ENCODE measurements around the gene BCL7A.
"Not testable (repeated sequence)": the region's sequence is repeated elsewhere in the genome, so short reads cannot be mapped to it uniquely, and the experiment has no call there.

The BCL7A gene

DNA sequence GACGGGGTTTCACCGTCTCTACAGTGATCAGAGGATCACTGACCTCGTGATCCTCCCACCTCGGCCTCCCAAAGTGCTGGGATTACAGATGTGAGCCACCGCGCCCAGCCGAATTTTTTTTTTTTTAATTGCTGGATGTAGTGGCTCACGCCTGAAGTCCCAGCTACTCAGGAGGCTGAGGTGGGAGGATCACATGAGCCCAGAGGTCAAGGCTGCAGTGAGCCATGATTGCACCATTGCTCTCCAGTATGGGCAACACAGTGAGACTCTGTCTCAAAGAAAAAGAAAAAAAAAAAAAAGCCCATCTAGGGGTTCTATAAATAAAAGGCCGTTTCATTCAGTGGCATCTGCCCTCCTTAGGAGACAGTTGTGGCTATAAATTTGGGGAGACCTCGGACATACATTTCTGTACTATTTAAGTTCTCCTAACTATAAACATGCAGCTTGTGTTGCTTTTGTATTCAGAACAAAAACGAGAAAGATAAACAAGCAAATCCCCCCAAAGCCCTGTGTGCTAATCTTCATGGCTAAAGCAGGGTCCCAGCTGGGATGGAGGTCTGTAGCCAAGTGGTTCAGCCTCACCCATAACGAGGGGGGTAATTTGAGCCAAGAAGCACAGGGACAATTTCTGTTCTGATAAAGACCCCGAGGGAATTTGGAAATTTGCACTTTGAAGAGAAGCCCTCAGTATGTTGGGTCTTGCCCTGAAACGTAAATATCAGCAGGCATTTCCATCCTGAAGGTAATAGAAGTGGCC lies 35.0 kb upstream of the BCL7A start:
- Histone ChIP-seq H2AFZ (ENCODE audit: low read length) (no peak overlapping the region), H3K79me2 (ENCODE audit: insufficient read depth, low read length) (no peaks in the 10 kb centered on the region), H3K9me3 (ENCODE audit: low read length) (no peaks in the 10 kb centered on the region), H3K4me2 (ENCODE audit: low read length) (no peak overlapping the region), H3K4me1 (ENCODE audit: insufficient read depth, low read length, severe bottlenecking) (peaks cover 41% of the 10 kb centered on the region), H3K4me3 (ENCODE audit: low read depth, low read length, poor library complexity, severe bottlenecking) (no peak overlapping the region), H3K36me3 (ENCODE audit: insufficient read depth, low read length) (no peaks in the 10 kb centered on the region), H3K9me2 (ENCODE audit: low read depth, low read length) (no peaks in the 10 kb centered on the region), H4K20me1 (ENCODE audit: insufficient read depth, low read length) (no peaks in the 10 kb centered on the region), H3K9ac (ENCODE audit: low read length) (no peak overlapping the region), H3K27me3 (ENCODE audit: insufficient read depth, low read length) (no peaks in the 10 kb centered on the region), H3F3A (ENCODE audit: insufficient read depth, low read length) (0 out of 2 replicates have a peak, but pooled peaks cover 8% of the 10 kb centered on the region), H3K27ac (ENCODE audit: low read depth, low read length, poor library complexity, severe bottlenecking) (peak overlapping the region; percentile 30)
- TF ChIP-seq, protein P1, sequence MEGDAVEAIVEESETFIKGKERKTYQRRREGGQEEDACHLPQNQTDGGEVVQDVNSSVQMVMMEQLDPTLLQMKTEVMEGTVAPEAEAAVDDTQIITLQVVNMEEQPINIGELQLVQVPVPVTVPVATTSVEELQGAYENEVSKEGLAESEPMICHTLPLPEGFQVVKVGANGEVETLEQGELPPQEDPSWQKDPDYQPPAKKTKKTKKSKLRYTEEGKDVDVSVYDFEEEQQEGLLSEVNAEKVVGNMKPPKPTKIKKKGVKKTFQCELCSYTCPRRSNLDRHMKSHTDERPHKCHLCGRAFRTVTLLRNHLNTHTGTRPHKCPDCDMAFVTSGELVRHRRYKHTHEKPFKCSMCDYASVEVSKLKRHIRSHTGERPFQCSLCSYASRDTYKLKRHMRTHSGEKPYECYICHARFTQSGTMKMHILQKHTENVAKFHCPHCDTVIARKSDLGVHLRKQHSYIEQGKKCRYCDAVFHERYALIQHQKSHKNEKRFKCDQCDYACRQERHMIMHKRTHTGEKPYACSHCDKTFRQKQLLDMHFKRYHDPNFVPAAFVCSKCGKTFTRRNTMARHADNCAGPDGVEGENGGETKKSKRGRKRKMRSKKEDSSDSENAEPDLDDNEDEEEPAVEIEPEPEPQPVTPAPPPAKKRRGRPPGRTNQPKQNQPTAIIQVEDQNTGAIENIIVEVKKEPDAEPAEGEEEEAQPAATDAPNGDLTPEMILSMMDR (IDR thresholded peaks at IDR 0.05; ENCODE audit: low read length): no peak
- no peak for TF ChIP-seq EZH2 (IDR thresholded peaks at IDR 0.05; ENCODE audit: borderline replicate concordance, low read length)

DNA sequence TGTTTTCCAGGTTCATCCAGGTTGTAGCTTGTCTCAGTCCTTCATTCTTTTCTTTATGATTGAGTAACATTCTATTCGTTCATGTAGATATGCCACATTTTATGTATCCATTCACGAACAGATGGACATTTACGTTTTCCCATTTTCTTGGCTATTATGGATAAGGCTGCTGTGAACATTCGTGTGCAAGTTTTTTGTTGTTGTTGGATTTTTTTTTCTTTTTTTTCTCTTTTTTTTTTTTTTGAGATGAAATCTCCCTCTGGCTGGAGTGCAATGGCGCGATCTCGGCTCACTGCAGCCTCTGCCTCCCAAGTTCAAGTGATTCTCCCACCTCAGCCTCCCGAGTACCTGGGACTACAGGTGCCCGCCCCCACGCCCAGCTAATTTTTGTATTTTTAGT lies 33.2 kb upstream of the BCL7A start:
- Histone ChIP-seq H3K4me1 (ENCODE audit: insufficient read depth, low read length, severe bottlenecking) (peaks cover 34% of the 10 kb centered on the region), H3K27ac (ENCODE audit: low read depth, low read length, poor library complexity, severe bottlenecking) (peak overlapping the region; percentile 30), H3F3A (ENCODE audit: insufficient read depth, low read length) (peaks cover 11% of the 10 kb centered on the region; the same call in 1 of the 2 replicates)
- H3K9me2 ChIP-seq (ENCODE audit: low read depth, low read length); H3K9me3 ChIP-seq (ENCODE audit: low read length); H2AFZ ChIP-seq (ENCODE audit: low read length); H3K9ac ChIP-seq (ENCODE audit: low read length); H3K27me3 ChIP-seq (ENCODE audit: insufficient read depth, low read length); H3K36me3 ChIP-seq (ENCODE audit: insufficient read depth, low read length); H4K20me1 ChIP-seq (ENCODE audit: insufficient read depth, low read length); H3K4me3 ChIP-seq (ENCODE audit: low read depth, low read length, poor library complexity, severe bottlenecking); H3K4me2 ChIP-seq (ENCODE audit: low read length); H3K79me2 ChIP-seq (ENCODE audit: insufficient read depth, low read length): not testable (repeated sequence)

DNA sequence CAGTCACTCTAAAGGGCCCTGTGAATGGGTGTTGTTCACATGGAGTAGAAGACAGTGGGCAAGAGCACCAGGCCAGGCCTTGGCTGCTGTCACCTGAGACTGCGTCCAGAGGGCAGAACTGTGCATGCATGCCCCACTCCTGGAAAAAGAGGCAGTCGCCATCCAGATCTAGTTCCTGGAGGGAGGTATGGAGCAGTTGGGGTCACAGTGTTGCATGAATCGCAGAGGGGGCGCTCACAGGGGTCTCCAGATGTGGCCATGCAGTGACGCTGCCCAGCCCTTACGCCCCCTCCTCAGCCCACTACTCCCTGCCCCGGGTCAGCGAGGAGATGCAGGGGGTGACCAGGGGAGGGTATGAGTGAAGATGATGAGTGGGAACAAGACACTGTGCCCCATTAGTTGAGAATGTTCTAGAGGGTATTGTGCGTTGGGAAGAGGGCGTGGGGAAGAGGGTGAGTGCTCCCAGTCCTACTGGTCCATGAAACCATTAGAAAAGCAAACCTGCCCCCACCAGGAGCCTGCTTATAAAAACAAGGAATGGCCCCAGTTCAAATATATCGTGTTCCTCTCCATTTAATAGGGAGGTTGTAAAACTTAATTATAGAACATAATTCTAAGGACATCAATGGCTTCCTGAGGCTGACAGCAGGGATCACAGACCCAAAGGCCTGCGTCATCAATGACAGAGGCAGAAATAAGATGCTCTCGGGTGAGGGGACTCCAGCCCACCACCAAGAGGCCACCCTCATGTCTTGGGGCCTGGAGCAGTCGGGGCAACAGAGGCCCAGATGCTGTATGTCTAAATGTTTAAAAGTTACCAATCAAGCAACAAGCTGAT lies 32.2 kb upstream of the BCL7A start:
- H3K4me3 ChIP-seq (ENCODE audit: low read depth, low read length, poor library complexity, severe bottlenecking): no peak overlapping the region
- no peak overlapping the region for H3K4me2 ChIP-seq (ENCODE audit: low read length)
- peak overlapping the region; percentile 93 for H3K27ac ChIP-seq (ENCODE audit: low read depth, low read length, poor library complexity, severe bottlenecking)
- no peaks in the 10 kb centered on the region for H3K79me2 ChIP-seq (ENCODE audit: insufficient read depth, low read length)
- H3K27me3 ChIP-seq (ENCODE audit: insufficient read depth, low read length): no peaks in the 10 kb centered on the region
- H3K9ac ChIP-seq (ENCODE audit: low read length): no peak overlapping the region
- no peaks in the 10 kb centered on the region for H3K36me3 ChIP-seq (ENCODE audit: insufficient read depth, low read length)
- H4K20me1 ChIP-seq (ENCODE audit: insufficient read depth, low read length): no peaks in the 10 kb centered on the region
- no peaks in the 10 kb centered on the region for H3K9me3 ChIP-seq (ENCODE audit: low read length)
- TF ChIP-seq, protein P1 (IDR thresholded peaks at IDR 0.05; ENCODE audit: low read length): no peak
- TF ChIP-seq EZH2 (IDR thresholded peaks at IDR 0.05; ENCODE audit: borderline replicate concordance, low read length): no peak
- H3K4me1 ChIP-seq (ENCODE audit: insufficient read depth, low read length, severe bottlenecking): peaks cover 27% of the 10 kb centered on the region
- no peak overlapping the region for H2AFZ ChIP-seq (ENCODE audit: low read length)
- peaks cover 11% of the 10 kb centered on the region; the same call in 1 of the 2 replicates for H3F3A ChIP-seq (ENCODE audit: insufficient read depth, low read length)
- no peaks in the 10 kb centered on the region for H3K9me2 ChIP-seq (ENCODE audit: low read depth, low read length)

All from OCI-LY1 (cell line).